Chondrocyte (in vitro differentiated cells): ENCODE results near the gene GPR162. TPM values are rescaled to one million over a fixed set of nuclear protein-coding genes. Genes with fewer than 3 reads are reported as not detected.

Experiments
- DNase-seq: peaks from one replicate; pipeline ENCODE4 v3.0.0; 2021; ENCODE audit warnings: mixed read lengths, low spot score
- H3K27ac Mint-ChIP-seq: one replicate; pipeline ENCODE4 v1.8.0; 2021; ENCODE audit warnings: mild to moderate bottlenecking, moderate library complexity, mixed read lengths; ENCODE audit not compliant: unreplicated experiment
- H3K27me3 Mint-ChIP-seq: 2 replicates; pipeline ENCODE4 v1.8.0; 2021; ENCODE audit warnings: low read depth, mixed read lengths
- H3K36me3 Mint-ChIP-seq: 2 replicates; pipeline ENCODE4 v1.8.0; 2021; ENCODE audit warnings: low read depth, mixed read lengths
- H3K4me1 Mint-ChIP-seq: 2 replicates; pipeline ENCODE4 v1.8.0; 2021; ENCODE audit warnings: low read depth, mild to moderate bottlenecking, mixed read lengths
- H3K4me3 Mint-ChIP-seq: one replicate; pipeline ENCODE4 v1.8.0; 2021; ENCODE audit warnings: mild to moderate bottlenecking, moderate library complexity, mixed read lengths; ENCODE audit not compliant: unreplicated experiment
- H3K9me3 Mint-ChIP-seq: 2 replicates; pipeline ENCODE4 v1.8.0; 2021; ENCODE audit warnings: low read depth, mixed read lengths
- CTCF ChIP-seq: fragments of 200-600 bp; sonication (generic); IDR thresholded peaks from 2 replicates; pipeline ENCODE4 v1.5.0; 2021; ENCODE audit warnings: antibody characterized with exemption, mild to moderate bottlenecking, moderate library complexity
- total RNA-seq: library from RNA; stranded (reverse); gene quantifications from 3 replicates; pipeline ENCODE4 v1.2.1, GENCODE V29; 2021

Gene GPR162
- total RNA-seq, 1 donor from 2014 or later = 4.2 TPM

GRCh38 chr12:6830286-6830890 lies 8.8 kb downstream of the GPR162 start:
- TF ChIP-seq CTCF = no peak
- Mint-ChIP-seq H3K4me1 (peaks cover 31% of the 10 kb centered on the region), H3K27me3 (no peaks in the 10 kb centered on the region), H3K9me3 (no peaks in the 10 kb centered on the region), H3K27ac (no peak overlapping the region), H3K4me3 (peak overlapping the region; percentile 96), H3K36me3 (peaks cover 21% of the 10 kb centered on the region)
- peak; percentile 81 for DNase-seq

GRCh38 chr12:6830999-6831398 lies 9.4 kb downstream of the GPR162 start:
- H3K9me3 Mint-ChIP-seq = no peaks in the 10 kb centered on the region
- peaks cover 28% of the 10 kb centered on the region for H3K4me1 Mint-ChIP-seq
- H3K27ac Mint-ChIP-seq = peak overlapping the region; percentile 5
- peak; percentile 58 for DNase-seq
- TF ChIP-seq CTCF = no peak
- no peak overlapping the region for H3K4me3 Mint-ChIP-seq
- H3K36me3 Mint-ChIP-seq = peaks cover 23% of the 10 kb centered on the region
- no peaks in the 10 kb centered on the region for H3K27me3 Mint-ChIP-seq

- DNase-seq = no peak
- no peak overlapping the region for H3K27ac Mint-ChIP-seq
- no peak for TF ChIP-seq CTCF
- H3K27me3 Mint-ChIP-seq = no peaks in the 10 kb centered on the region
- H3K9me3 Mint-ChIP-seq = no peaks in the 10 kb centered on the region
- no peak overlapping the region for H3K4me3 Mint-ChIP-seq
- H3K4me1 Mint-ChIP-seq = peaks cover 28% of the 10 kb centered on the region
- H3K36me3 Mint-ChIP-seq = peaks cover 26% of the 10 kb centered on the region
These were observed 9.9 kb downstream of the GPR162 start for GRCh38 chr12:6831450-6831995.

- H3K4me1 Mint-ChIP-seq = peaks cover 26% of the 10 kb centered on the region
These were observed 10.5 kb downstream of the GPR162 start for GRCh38 chr12:6832125-6832524.

More at GRCh38 chr12:6832125-6832524, 10.5 kb downstream of the GPR162 start:
- no peaks in the 10 kb centered on the region for H3K27me3 Mint-ChIP-seq
- DNase-seq = no peak
- peaks cover 28% of the 10 kb centered on the region for H3K36me3 Mint-ChIP-seq
- H3K4me3 Mint-ChIP-seq = no peak overlapping the region
- no peak for TF ChIP-seq CTCF
- no peak overlapping the region for H3K27ac Mint-ChIP-seq
- no peaks in the 10 kb centered on the region for H3K9me3 Mint-ChIP-seq
